ENCODE results near the gene ROBO4.

DNA sequence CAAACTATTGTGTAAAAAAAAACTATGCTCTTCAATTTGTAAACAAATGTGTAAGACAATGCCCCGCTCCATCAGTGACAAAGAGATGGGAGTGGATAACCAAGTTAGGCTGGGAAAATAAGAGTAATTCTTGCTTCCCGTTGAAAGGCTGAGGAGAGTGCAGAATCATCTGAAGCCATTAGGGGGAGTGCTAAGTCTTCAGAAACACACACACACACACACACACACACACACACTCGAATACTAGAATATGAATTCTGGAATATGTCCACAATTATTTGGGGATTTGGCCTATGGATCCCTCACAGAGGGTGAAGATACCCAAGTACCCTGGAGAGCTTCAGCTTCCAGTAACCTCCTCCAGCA, 60.2 kb downstream of the ROBO4 start:
- TF ChIP-seq, protein P1, sequence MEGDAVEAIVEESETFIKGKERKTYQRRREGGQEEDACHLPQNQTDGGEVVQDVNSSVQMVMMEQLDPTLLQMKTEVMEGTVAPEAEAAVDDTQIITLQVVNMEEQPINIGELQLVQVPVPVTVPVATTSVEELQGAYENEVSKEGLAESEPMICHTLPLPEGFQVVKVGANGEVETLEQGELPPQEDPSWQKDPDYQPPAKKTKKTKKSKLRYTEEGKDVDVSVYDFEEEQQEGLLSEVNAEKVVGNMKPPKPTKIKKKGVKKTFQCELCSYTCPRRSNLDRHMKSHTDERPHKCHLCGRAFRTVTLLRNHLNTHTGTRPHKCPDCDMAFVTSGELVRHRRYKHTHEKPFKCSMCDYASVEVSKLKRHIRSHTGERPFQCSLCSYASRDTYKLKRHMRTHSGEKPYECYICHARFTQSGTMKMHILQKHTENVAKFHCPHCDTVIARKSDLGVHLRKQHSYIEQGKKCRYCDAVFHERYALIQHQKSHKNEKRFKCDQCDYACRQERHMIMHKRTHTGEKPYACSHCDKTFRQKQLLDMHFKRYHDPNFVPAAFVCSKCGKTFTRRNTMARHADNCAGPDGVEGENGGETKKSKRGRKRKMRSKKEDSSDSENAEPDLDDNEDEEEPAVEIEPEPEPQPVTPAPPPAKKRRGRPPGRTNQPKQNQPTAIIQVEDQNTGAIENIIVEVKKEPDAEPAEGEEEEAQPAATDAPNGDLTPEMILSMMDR (IDR thresholded peaks at IDR 0.05): no peak
- TF ChIP-seq POLR2AphosphoS5 (IDR thresholded peaks at IDR 0.05): no peak
- no peak for TF ChIP-seq POLR2A (IDR thresholded peaks at IDR 0.05)

All from breast epithelium (tissue), 3 donors.